ENCODE results near the gene HSPA1B.
"Not testable (repeated sequence)": the region's sequence is repeated elsewhere in the genome, so short reads cannot be mapped to it uniquely, and the experiment has no call there.

The HSPA1B gene

DNA sequence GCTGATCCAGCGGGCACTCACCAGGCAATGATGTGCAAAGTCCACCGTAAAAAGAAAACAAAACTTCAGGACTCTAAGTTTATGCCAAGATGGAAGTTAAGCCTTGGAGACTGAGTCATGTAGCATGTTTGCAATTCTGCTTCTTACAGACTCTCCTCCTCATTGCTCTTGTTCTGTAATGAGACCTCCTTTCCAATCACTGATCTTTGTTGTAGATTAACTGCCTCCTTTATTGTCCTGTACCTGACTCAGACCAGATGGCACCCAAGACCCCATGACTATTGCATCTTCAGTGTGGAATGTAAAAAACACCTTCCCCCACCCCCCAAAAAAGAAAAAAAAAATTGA lies 23.9 kb downstream of the HSPA1B start:
- DNase-seq (ENCODE audit: low read depth), result no peak
- H3K4me3 ChIP-seq (ENCODE audit: low read length), result no peak overlapping the region

DNA sequence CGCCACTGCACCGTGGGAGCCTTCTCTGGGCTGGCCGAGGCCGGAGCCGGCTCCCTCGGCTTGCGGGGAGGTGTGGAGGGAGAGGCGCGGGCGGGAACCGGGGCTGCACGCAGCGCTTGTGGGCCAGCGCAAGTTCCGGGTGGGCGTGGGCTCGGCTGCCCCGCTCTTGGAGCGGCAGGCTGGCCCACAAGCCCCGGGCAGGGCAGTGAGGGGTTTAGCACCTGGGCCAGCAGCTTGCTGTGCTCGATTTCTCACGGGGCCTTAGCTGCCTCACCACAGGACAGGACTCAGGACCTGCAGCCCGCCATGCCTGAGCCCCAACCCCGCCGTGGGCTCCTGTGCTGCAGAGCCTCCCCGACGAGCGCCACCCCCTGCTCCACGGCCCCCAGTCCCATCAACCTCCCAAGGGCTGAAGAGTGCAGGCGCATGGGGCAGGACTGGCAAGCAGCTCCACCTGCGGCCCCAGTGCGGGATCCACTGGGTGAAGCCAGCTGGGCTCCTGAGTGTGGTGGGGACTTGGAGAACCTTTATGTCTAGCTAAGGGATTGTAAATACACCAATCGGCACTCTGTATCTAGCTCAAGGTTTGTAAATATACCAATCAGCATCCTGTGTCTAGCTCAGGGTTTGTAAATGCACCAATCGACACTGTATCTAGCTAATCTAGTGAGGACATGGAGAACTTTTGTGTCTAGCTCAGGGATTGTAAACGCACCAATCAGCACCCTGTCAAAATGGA lies 24.6 kb downstream of the HSPA1B start:
- not testable (repeated sequence) for H3K4me3 ChIP-seq (ENCODE audit: low read length); DNase-seq (ENCODE audit: low read depth)

More for the DNA sequence above, 23.9 kb downstream of the HSPA1B start:
- TF ChIP-seq, protein P1, sequence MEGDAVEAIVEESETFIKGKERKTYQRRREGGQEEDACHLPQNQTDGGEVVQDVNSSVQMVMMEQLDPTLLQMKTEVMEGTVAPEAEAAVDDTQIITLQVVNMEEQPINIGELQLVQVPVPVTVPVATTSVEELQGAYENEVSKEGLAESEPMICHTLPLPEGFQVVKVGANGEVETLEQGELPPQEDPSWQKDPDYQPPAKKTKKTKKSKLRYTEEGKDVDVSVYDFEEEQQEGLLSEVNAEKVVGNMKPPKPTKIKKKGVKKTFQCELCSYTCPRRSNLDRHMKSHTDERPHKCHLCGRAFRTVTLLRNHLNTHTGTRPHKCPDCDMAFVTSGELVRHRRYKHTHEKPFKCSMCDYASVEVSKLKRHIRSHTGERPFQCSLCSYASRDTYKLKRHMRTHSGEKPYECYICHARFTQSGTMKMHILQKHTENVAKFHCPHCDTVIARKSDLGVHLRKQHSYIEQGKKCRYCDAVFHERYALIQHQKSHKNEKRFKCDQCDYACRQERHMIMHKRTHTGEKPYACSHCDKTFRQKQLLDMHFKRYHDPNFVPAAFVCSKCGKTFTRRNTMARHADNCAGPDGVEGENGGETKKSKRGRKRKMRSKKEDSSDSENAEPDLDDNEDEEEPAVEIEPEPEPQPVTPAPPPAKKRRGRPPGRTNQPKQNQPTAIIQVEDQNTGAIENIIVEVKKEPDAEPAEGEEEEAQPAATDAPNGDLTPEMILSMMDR (conservative IDR thresholded peaks at IDR 0.05; ENCODE audit: low read depth, low read length), result no peak

GRCh38 chr6:31857774-31858173 lies 30.2 kb downstream of the HSPA1B start:
- not testable (repeated sequence) for DNase-seq (ENCODE audit: low read depth); H3K4me3 ChIP-seq (ENCODE audit: low read length)

DNA sequence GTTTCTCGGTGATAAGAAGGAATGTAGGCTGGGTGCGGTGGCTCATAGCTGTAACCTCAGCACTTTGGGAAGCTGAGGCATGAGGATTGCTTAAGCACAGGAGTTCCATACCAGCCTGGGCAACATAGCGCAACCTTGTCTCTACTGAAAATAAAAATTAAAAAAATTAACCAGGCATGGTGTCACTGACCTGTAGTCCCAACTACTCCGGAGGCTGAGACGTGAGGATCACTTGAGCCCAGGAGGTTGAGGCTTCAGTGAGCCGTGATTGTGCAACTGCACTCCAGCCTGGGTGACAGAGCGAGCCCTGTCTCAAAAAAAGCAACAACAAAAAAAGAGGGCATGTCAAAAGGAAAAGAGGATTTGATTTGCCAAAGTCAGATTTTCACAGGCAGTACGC lies 31.2 kb downstream of the HSPA1B start:
- DNase-seq (ENCODE audit: low read depth), result no peak
- no peak overlapping the region for H3K4me3 ChIP-seq (ENCODE audit: low read length)
- TF ChIP-seq, protein P1 (conservative IDR thresholded peaks at IDR 0.05; ENCODE audit: low read depth, low read length), result no peak

DNA sequence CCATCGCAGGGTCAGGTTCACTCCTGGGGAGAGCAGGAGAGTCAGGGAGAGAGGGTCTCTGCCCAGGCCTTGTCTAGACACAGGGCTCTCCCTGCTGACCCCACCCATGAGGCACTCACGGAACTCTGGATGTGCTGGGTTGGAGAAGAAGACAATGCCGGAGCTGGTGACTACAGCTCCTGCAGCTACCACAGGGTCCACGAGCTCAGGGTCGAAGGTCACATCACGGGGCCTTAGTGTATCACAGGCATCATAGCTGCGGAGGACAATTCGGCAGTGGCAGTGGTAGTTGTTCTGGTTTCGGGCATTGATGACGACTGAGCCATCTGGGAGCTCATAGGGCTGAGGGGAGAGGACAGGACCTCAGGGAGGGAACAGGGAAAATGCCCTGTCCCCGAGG lies 32.4 kb downstream of the HSPA1B start:
- TF ChIP-seq, protein P1 (conservative IDR thresholded peaks at IDR 0.05; ENCODE audit: low read depth, low read length), result no peak
- H3K4me3 ChIP-seq (ENCODE audit: low read length), result no peak overlapping the region
- DNase-seq (ENCODE audit: low read depth), result no peak

DNA sequence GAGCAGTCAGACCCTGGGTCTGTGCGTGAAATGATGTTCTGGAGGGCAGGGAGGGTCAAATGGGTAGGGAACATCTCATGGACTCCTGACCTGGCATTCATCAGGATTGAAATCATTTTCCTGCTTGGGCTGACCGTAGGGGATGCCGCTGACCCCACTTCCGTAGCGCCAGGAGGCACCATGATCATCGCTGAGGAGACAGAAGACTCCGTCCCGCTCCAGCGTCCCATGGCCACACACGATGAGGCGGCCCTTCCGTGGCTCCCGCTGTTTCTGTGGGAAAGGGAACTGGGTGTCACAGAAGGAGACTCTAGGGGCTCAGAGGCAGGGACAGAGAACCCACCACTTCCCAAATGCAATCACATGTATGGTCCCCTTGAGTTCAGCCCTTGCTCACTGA lies 32.8 kb downstream of the HSPA1B start:
- no peak for DNase-seq (ENCODE audit: low read depth)
- no peak overlapping the region for H3K4me3 ChIP-seq (ENCODE audit: low read length)
- TF ChIP-seq, protein P1 (conservative IDR thresholded peaks at IDR 0.05; ENCODE audit: low read depth, low read length), result no peak

GRCh38 chr6:31861150-31861549 lies 33.6 kb downstream of the HSPA1B start:
- DNase-seq (ENCODE audit: low read depth), result no peak
- no peak overlapping the region for H3K4me3 ChIP-seq (ENCODE audit: low read length)
- TF ChIP-seq, protein P1 (conservative IDR thresholded peaks at IDR 0.05; ENCODE audit: low read depth, low read length), result no peak

GRCh38 chr6:31861919-31862343 lies 34.4 kb downstream of the HSPA1B start:
- H3K4me3 ChIP-seq (ENCODE audit: low read length), result peak overlapping the region; percentile 98
- no peak for DNase-seq (ENCODE audit: low read depth)
- TF ChIP-seq, protein P1 (conservative IDR thresholded peaks at IDR 0.05; ENCODE audit: low read depth, low read length), result no peak

Data from retinal pigment epithelial cell (primary cell).